ENCODE results near the gene GLRA1.

Gene GLRA1

GRCh38 chr5:151885138-151885908 lies 39.3 kb downstream of the GLRA1 start:
- no peaks in the 10 kb centered on the region for H3K4me1 ChIP-seq (ENCODE audit: control insufficient read depth, insufficient read depth, low read length, poor library complexity, severe bottlenecking)

GRCh38 chr5:151881621-151882225 lies 42.9 kb downstream of the GLRA1 start:
- Histone ChIP-seq H3K4me3 (ENCODE audit: extremely low read depth, insufficient read depth, low read length, poor library complexity, severe bottlenecking) (no peak overlapping the region), H3K9me3 (ENCODE audit: control insufficient read depth, low read length) (no peaks in the 10 kb centered on the region), H3K4me1 (ENCODE audit: control insufficient read depth, insufficient read depth, low read length, poor library complexity, severe bottlenecking) (no peaks in the 10 kb centered on the region), H3K27ac (ENCODE audit: low read depth, low read length, severe bottlenecking) (no peak overlapping the region), H3K36me3 (ENCODE audit: control insufficient read depth, insufficient read depth, low read length) (no peaks in the 10 kb centered on the region)
- WGBS, 2 experiments (ENCODE audit: insufficient coverage in 2 of 2) = 25 to 49% methylated on average over 1 to 2 of the region's 2 CpGs

More at GRCh38 chr5:151885138-151885908, 39.3 kb downstream of the GLRA1 start:
- H3K4me3 ChIP-seq (ENCODE audit: extremely low read depth, insufficient read depth, low read length, poor library complexity, severe bottlenecking) = no peak overlapping the region
- H3K36me3 ChIP-seq (ENCODE audit: control insufficient read depth, insufficient read depth, low read length) = no peaks in the 10 kb centered on the region
- WGBS, 2 experiments (ENCODE audit: insufficient coverage in 2 of 2) = 91 to 92% methylated on average over 8 to 9 of the region's 9 CpGs
- no peaks in the 10 kb centered on the region for H3K9me3 ChIP-seq (ENCODE audit: control insufficient read depth, low read length)
- H3K27ac ChIP-seq (ENCODE audit: low read depth, low read length, severe bottlenecking) = no peak overlapping the region

- Histone ChIP-seq H3K9me3 (ENCODE audit: control insufficient read depth, low read length) (no peaks in the 10 kb centered on the region), H3K36me3 (ENCODE audit: control insufficient read depth, insufficient read depth, low read length) (no peaks in the 10 kb centered on the region), H3K4me3 (ENCODE audit: extremely low read depth, insufficient read depth, low read length, poor library complexity, severe bottlenecking) (no peak overlapping the region), H3K27ac (ENCODE audit: low read depth, low read length, severe bottlenecking) (no peak overlapping the region), H3K4me1 (ENCODE audit: control insufficient read depth, insufficient read depth, low read length, poor library complexity, severe bottlenecking) (no peaks in the 10 kb centered on the region)
These were observed 44.3 kb downstream of the GLRA1 start for GRCh38 chr5:151880324-151880723.

GRCh38 chr5:151873701-151874100 lies 51.0 kb downstream of the GLRA1 start:
- no peaks in the 10 kb centered on the region for H3K36me3 ChIP-seq (ENCODE audit: control insufficient read depth, insufficient read depth, low read length)
- no peaks in the 10 kb centered on the region for H3K9me3 ChIP-seq (ENCODE audit: control insufficient read depth, low read length)
- H3K4me1 ChIP-seq (ENCODE audit: control insufficient read depth, insufficient read depth, low read length, poor library complexity, severe bottlenecking) = no peaks in the 10 kb centered on the region
- H3K4me3 ChIP-seq (ENCODE audit: extremely low read depth, insufficient read depth, low read length, poor library complexity, severe bottlenecking) = no peak overlapping the region
- WGBS, 2 experiments (ENCODE audit: insufficient coverage in 2 of 2) = 78 to 93% methylated on average over 1 to 2 of the region's 3 CpGs
- H3K27ac ChIP-seq (ENCODE audit: low read depth, low read length, severe bottlenecking) = no peak overlapping the region

GRCh38 chr5:151872701-151873100 lies 52.0 kb downstream of the GLRA1 start:
- H3K4me3 ChIP-seq (ENCODE audit: extremely low read depth, insufficient read depth, low read length, poor library complexity, severe bottlenecking) = no peak overlapping the region
- no peaks in the 10 kb centered on the region for H3K36me3 ChIP-seq (ENCODE audit: control insufficient read depth, insufficient read depth, low read length)
- H3K4me1 ChIP-seq (ENCODE audit: control insufficient read depth, insufficient read depth, low read length, poor library complexity, severe bottlenecking) = no peaks in the 10 kb centered on the region
- H3K9me3 ChIP-seq (ENCODE audit: control insufficient read depth, low read length) = no peaks in the 10 kb centered on the region
- no peak overlapping the region for H3K27ac ChIP-seq (ENCODE audit: low read depth, low read length, severe bottlenecking)
- WGBS, 2 experiments (ENCODE audit: insufficient coverage in 2 of 2) = no CpG with 5 or more reads among the region's 3 CpGs

GRCh38 chr5:151870820-151871219 lies 53.8 kb downstream of the GLRA1 start:
- H3K36me3 ChIP-seq (ENCODE audit: control insufficient read depth, insufficient read depth, low read length) = no peaks in the 10 kb centered on the region
- no peak overlapping the region for H3K27ac ChIP-seq (ENCODE audit: low read depth, low read length, severe bottlenecking)
- WGBS, 2 experiments (ENCODE audit: insufficient coverage in 2 of 2) = 96% methylated on average over 3 of the region's 3 CpGs; no CpG with 5 or more reads in 1 of the 2 experiments
- no peaks in the 10 kb centered on the region for H3K4me1 ChIP-seq (ENCODE audit: control insufficient read depth, insufficient read depth, low read length, poor library complexity, severe bottlenecking)
- H3K4me3 ChIP-seq (ENCODE audit: extremely low read depth, insufficient read depth, low read length, poor library complexity, severe bottlenecking) = no peak overlapping the region
- no peaks in the 10 kb centered on the region for H3K9me3 ChIP-seq (ENCODE audit: control insufficient read depth, low read length)

GRCh38 chr5:151870271-151870670 lies 54.4 kb downstream of the GLRA1 start:
- Histone ChIP-seq H3K9me3 (ENCODE audit: control insufficient read depth, low read length) (no peaks in the 10 kb centered on the region), H3K36me3 (ENCODE audit: control insufficient read depth, insufficient read depth, low read length) (no peaks in the 10 kb centered on the region), H3K4me1 (ENCODE audit: control insufficient read depth, insufficient read depth, low read length, poor library complexity, severe bottlenecking) (no peaks in the 10 kb centered on the region), H3K27ac (ENCODE audit: low read depth, low read length, severe bottlenecking) (no peak overlapping the region), H3K4me3 (ENCODE audit: extremely low read depth, insufficient read depth, low read length, poor library complexity, severe bottlenecking) (no peak overlapping the region)
- WGBS, 2 experiments (ENCODE audit: insufficient coverage in 2 of 2) = 81 to 100% methylated on average over 1 of the region's 2 CpGs

GRCh38 chr5:151869843-151870242 lies 54.8 kb downstream of the GLRA1 start:
- Histone ChIP-seq H3K36me3 (ENCODE audit: control insufficient read depth, insufficient read depth, low read length) (no peaks in the 10 kb centered on the region), H3K4me3 (ENCODE audit: extremely low read depth, insufficient read depth, low read length, poor library complexity, severe bottlenecking) (no peak overlapping the region), H3K9me3 (ENCODE audit: control insufficient read depth, low read length) (no peaks in the 10 kb centered on the region), H3K27ac (ENCODE audit: low read depth, low read length, severe bottlenecking) (no peak overlapping the region), H3K4me1 (ENCODE audit: control insufficient read depth, insufficient read depth, low read length, poor library complexity, severe bottlenecking) (no peaks in the 10 kb centered on the region)
- 100% methylated on average over 1 of the region's 2 CpGs for WGBS, 2 experiments (ENCODE audit: insufficient coverage in 2 of 2)

- H3K9me3 ChIP-seq (ENCODE audit: control insufficient read depth, low read length) = no peaks in the 10 kb centered on the region
- H3K36me3 ChIP-seq (ENCODE audit: control insufficient read depth, insufficient read depth, low read length) = no peaks in the 10 kb centered on the region
- H3K27ac ChIP-seq (ENCODE audit: low read depth, low read length, severe bottlenecking) = no peak overlapping the region
- no peaks in the 10 kb centered on the region for H3K4me1 ChIP-seq (ENCODE audit: control insufficient read depth, insufficient read depth, low read length, poor library complexity, severe bottlenecking)
- 90 to 92% methylated on average over 4 of the region's 4 CpGs for WGBS, 2 experiments (ENCODE audit: insufficient coverage in 2 of 2)
- no peak overlapping the region for H3K4me3 ChIP-seq (ENCODE audit: extremely low read depth, insufficient read depth, low read length, poor library complexity, severe bottlenecking)
These were observed 56.2 kb downstream of the GLRA1 start for GRCh38 chr5:151868451-151868850.

GRCh38 chr5:151864061-151864748 lies 60.4 kb downstream of the GLRA1 start:
- H3K27ac ChIP-seq (ENCODE audit: low read depth, low read length, severe bottlenecking) = no peak overlapping the region
- no peaks in the 10 kb centered on the region for H3K9me3 ChIP-seq (ENCODE audit: control insufficient read depth, low read length)
- no peaks in the 10 kb centered on the region for H3K36me3 ChIP-seq (ENCODE audit: control insufficient read depth, insufficient read depth, low read length)
- H3K4me3 ChIP-seq (ENCODE audit: extremely low read depth, insufficient read depth, low read length, poor library complexity, severe bottlenecking) = no peak overlapping the region
- no peaks in the 10 kb centered on the region for H3K4me1 ChIP-seq (ENCODE audit: control insufficient read depth, insufficient read depth, low read length, poor library complexity, severe bottlenecking)
- WGBS, 2 experiments (ENCODE audit: insufficient coverage in 2 of 2) = 69 to 82% methylated on average over 2 to 3 of the region's 7 CpGs

- no peaks in the 10 kb centered on the region for H3K9me3 ChIP-seq (ENCODE audit: control insufficient read depth, low read length)
- no peak overlapping the region for H3K27ac ChIP-seq (ENCODE audit: low read depth, low read length, severe bottlenecking)
- WGBS, 2 experiments (ENCODE audit: insufficient coverage in 2 of 2) = no CpG with 5 or more reads among the region's 1 CpG
- H3K4me3 ChIP-seq (ENCODE audit: extremely low read depth, insufficient read depth, low read length, poor library complexity, severe bottlenecking) = no peak overlapping the region
- H3K4me1 ChIP-seq (ENCODE audit: control insufficient read depth, insufficient read depth, low read length, poor library complexity, severe bottlenecking) = no peaks in the 10 kb centered on the region
- no peaks in the 10 kb centered on the region for H3K36me3 ChIP-seq (ENCODE audit: control insufficient read depth, insufficient read depth, low read length)
These were observed 61.1 kb downstream of the GLRA1 start for GRCh38 chr5:151863566-151863965.
